K562 (cell line): ENCODE results near the gene DOCK3. TPM values are rescaled to one million over a fixed set of nuclear protein-coding genes. Genes with fewer than 3 reads are reported as not detected.

Experiments used
- ATAC-seq: fragments of 200-7000 bp; cut with Tn5 transposase; 3 replicates; pipeline ENCODE4 v1.9.1; 2020; ENCODE audit warnings: moderate library complexity
- BruUV-seq: library from RNA; stranded (reverse); fragments of 400-500 nt; replicated peaks from 2 replicates; lab custom pipeline; 2021; lab: Mats Ljungman, UMichigan
- CTCF ChIA-PET: fragments of 300-600 bp; formaldehyde crosslinking; extraction: SDS; loops from one replicate; lab custom pipeline; 2021; ENCODE audit warnings: low intra/inter-chr PET ratio; lab: Yijun Ruan, JAX
- POLR2A ChIA-PET: fragments of 300-600, 350-650 bp; sonication (Branson Sonifier 250); formaldehyde crosslinking; extraction: SDS; loops from one replicate; lab custom pipeline; 2021; ENCODE audit warnings: antibody characterized with exemption, inconsistent platforms; lab: Yijun Ruan, JAX
- DNase-seq, 4 experiments: peaks; one replicate each; pipeline versions ENCODE4 v3.0.0 to v3.0.0-alpha.2; 2011 to 2018; ENCODE audit warnings: low spot score in 3 of 4, mixed read lengths in 3 of 4; ENCODE audit errors: extremely low read depth in 1 of 4
- FAIRE-seq: peaks from 2 replicates; lab custom pipeline; 2011; peaks lifted over from hg19 to GRCh38; lab: Jason Lieb, UNC
- H2AFZ ChIP-seq: 2 replicates; pipeline ENCODE4 v1.6.0; 2011; ENCODE audit warnings: low read depth, low read length, control low read depth, inconsistent platforms
- H3K27ac ChIP-seq: fragments of 200-600 bp; 3 replicates; pipeline ENCODE4 v1.8.0; 2011; ENCODE audit warnings: low read depth, mild to moderate bottlenecking, control low read depth, inconsistent platforms, low read length, moderate library complexity, mixed read lengths; ENCODE audit errors: extremely low read depth
- H3K27me3 ChIP-seq, 2 experiments: fragments of 300-600 bp in 1 of 2; 2 replicates in 1 of 2; 3 replicates in 1 of 2; pipeline versions ENCODE4 v1.6.0 to v1.8.0; 2011; ENCODE audit warnings: inconsistent platforms in 2 of 2, low read length in 2 of 2, mild to moderate bottlenecking in 1 of 2, mixed read lengths in 1 of 2, moderate library complexity in 1 of 2; ENCODE audit not compliant: control insufficient read depth in 2 of 2, insufficient read depth in 2 of 2
- H3K36me3 ChIP-seq: fragments of 300-600 bp; 3 replicates; pipeline ENCODE4 v1.8.0; 2011; ENCODE audit warnings: mild to moderate bottlenecking, low read length, inconsistent platforms; ENCODE audit not compliant: control insufficient read depth, insufficient read depth
- H3K4me1 ChIP-seq, 2 experiments: fragments of 200-600 bp in 1 of 2; replicated peaks in 1 of 2; 2 replicates in 1 of 2; 3 replicates in 1 of 2; pipeline versions ENCODE4 v1.5.1 to v1.8.0; 2011; ENCODE audit warnings: inconsistent platforms in 2 of 2, low read length in 2 of 2, mild to moderate bottlenecking in 1 of 2, mixed read lengths in 1 of 2, moderate library complexity in 1 of 2; ENCODE audit not compliant: control insufficient read depth in 2 of 2, insufficient read depth in 2 of 2
- H3K4me2 ChIP-seq: 2 replicates; pipeline ENCODE4 v1.6.1; 2011; ENCODE audit warnings: low read length, control low read depth, inconsistent platforms, mixed read lengths; ENCODE audit not compliant: insufficient read depth
- H3K4me3 ChIP-seq: fragments of 200-600 bp; sonication (generic), shearing (Covaris generic); 2 replicates; pipeline ENCODE4 v1.5.1; 2016; ENCODE audit warnings: control low read depth, inconsistent platforms
- H3K79me2 ChIP-seq: fragments of 200-600 bp; 3 replicates; pipeline ENCODE4 v1.8.0; 2011; ENCODE audit warnings: low read length, inconsistent platforms; ENCODE audit not compliant: control insufficient read depth, insufficient read depth
- H3K9ac ChIP-seq, 2 experiments: 2 replicates each; pipeline versions ENCODE4 v1.6.0 to v1.6.1; 2011; ENCODE audit warnings: low read depth in 2 of 2, low read length in 2 of 2, control low read depth in 1 of 2, inconsistent platforms in 1 of 2, mild to moderate bottlenecking in 1 of 2, mixed read lengths in 1 of 2; ENCODE audit not compliant: insufficient read depth in 1 of 2
- H3K9me1 ChIP-seq: one replicate; pipeline ENCODE4 v1.6.0; 2011; ENCODE audit warnings: inconsistent platforms, mild to moderate bottlenecking, low read length, moderate library complexity; ENCODE audit not compliant: control insufficient read depth, insufficient read depth
- H3K9me3 ChIP-seq: replicated peaks from 2 replicates; pipeline ENCODE4 v1.5.1; 2011; ENCODE audit warnings: low read depth, low read length, inconsistent platforms; ENCODE audit not compliant: control insufficient read depth, insufficient read depth
- H4K20me1 ChIP-seq: replicated peaks from 2 replicates; pipeline ENCODE4 v1.6.1; 2011; ENCODE audit warnings: low read length, inconsistent platforms, mixed read lengths; ENCODE audit not compliant: control insufficient read depth, insufficient read depth
- CREBBP ChIP-seq: IDR thresholded peaks from one replicate; pipeline ENCODE4 v1.6.1; 2012; ENCODE audit warnings: low read depth, mild to moderate bottlenecking, control low read depth, inconsistent platforms, low read length
- GABPB1 ChIP-seq: sonication (generic); formaldehyde crosslinking; IDR thresholded peaks from 2 replicates; pipeline ENCODE4 v1.8.0; 2022; ENCODE audit warnings: mild to moderate bottlenecking, missing genetic modification reagents
- KDM1A ChIP-seq, 2 experiments: fragments of 450-650 bp; IDR thresholded peaks; 2 replicates each; pipeline ENCODE4 v1.6.1; 2016; ENCODE audit warnings: mild to moderate bottlenecking in 2 of 2
- MYBL2 ChIP-seq, 2 experiments: fragments of 450-650 bp in 1 of 2; sonication (generic) in 1 of 2; formaldehyde crosslinking in 1 of 2; IDR thresholded peaks; 2 replicates each; pipeline versions ENCODE4 v1.6.1 to v1.8.1; 2017 to 2022; ENCODE audit warnings: borderline replicate concordance in 1 of 2, inconsistent platforms in 1 of 2, low read depth in 1 of 2, mild to moderate bottlenecking in 1 of 2, missing genetic modification reagents in 1 of 2, moderate library complexity in 1 of 2
- MYNN ChIP-seq, 2 experiments: sonication (generic); formaldehyde crosslinking in 1 of 2; IDR thresholded peaks; 2 replicates each; pipeline versions ENCODE4 v1.5.0 to v1.6.1; 2016 to 2020; ENCODE audit warnings: antibody characterized with exemption in 1 of 2, missing genetic modification reagents in 1 of 2
- NCOA6 ChIP-seq: fragments of 450-650 bp; IDR thresholded peaks from 2 replicates; pipeline ENCODE4 v1.6.1; 2017; ENCODE audit warnings: mild to moderate bottlenecking
- POLR3G ChIP-seq: IDR thresholded peaks from 2 replicates; pipeline ENCODE4 v1.6.1; 2011; ENCODE audit not compliant: insufficient read length, insufficient replicate concordance; ENCODE audit errors: extremely low read depth
- SMARCE1 ChIP-seq: fragments of 450-650 bp; IDR thresholded peaks from 2 replicates; pipeline ENCODE4 v1.7.1; 2016; ENCODE audit warnings: mild to moderate bottlenecking
- SREBF1 ChIP-seq: fragments of 150-350 bp; IDR thresholded peaks from 2 replicates; pipeline ENCODE4 v1.6.1; 2014; ENCODE audit warnings: antibody characterized with exemption, low read depth, low read length, borderline replicate concordance
- TAF9B ChIP-seq: fragments of 450-650 bp; IDR thresholded peaks from 2 replicates; pipeline ENCODE4 v1.6.1; 2018; ENCODE audit warnings: mild to moderate bottlenecking; ENCODE audit not compliant: partially characterized antibody
- WHSC1 ChIP-seq: IDR thresholded peaks from one replicate; pipeline ENCODE4 v1.6.1; 2012; ENCODE audit warnings: low read length, control low read depth, inconsistent platforms
- XRCC4 ChIP-seq: IDR thresholded peaks from one replicate; pipeline ENCODE4 v1.6.1; 2011; ENCODE audit not compliant: insufficient read depth, insufficient read length; ENCODE audit errors: extremely low read depth
- ZNF263 ChIP-seq: sonication (generic); formaldehyde crosslinking; IDR thresholded peaks from 2 replicates; pipeline ENCODE4 v1.8.0; 2022; ENCODE audit warnings: mild to moderate bottlenecking, missing genetic modification reagents, borderline replicate concordance
- ZSCAN29 ChIP-seq: fragments of 450-650 bp; IDR thresholded peaks from 2 replicates; pipeline ENCODE4 v1.6.1; 2017
- WGBS: fragments of 100-300 bp; shearing (Covaris generic); methylation state at CpG from one replicate; pipeline ENCODE4 v1.1.6; 2016; ENCODE audit warnings: low coverage, mixed read lengths; ENCODE audit not compliant: insufficient coverage; ENCODE audit errors: missing lambda C conversion rate; 5-methylcytosine and 5-hydroxymethylcytosine counted together
- in situ Hi-C: fragments of 300-500 bp; cut with MboI; formaldehyde crosslinking; loops from 4 replicates; pipeline ENCODE4 v1.15.0; 2018; ENCODE audit warnings: inconsistent platforms, mixed read lengths
- intact Hi-C: fragments of 100-400 bp; cut with micrococcal nuclease; formaldehyde crosslinking; loops from 2 replicates; pipeline ENCODE4 v1.14.2; 2022
- polyA plus RNA-seq, 8 experiments: library from polyadenylated mRNA; depleted of rRNA in 4 of 8; stranded (reverse) in 5 of 8; unstranded in 3 of 8; fragments of >200 nt; fragmentation: Nextera tagmentation in 2 of 8; fragmentation: Illumina TruSeq in 1 of 8; extraction: Ambion mirVana in 2 of 8; extraction: Trizol in 1 of 8; gene quantifications; 2 replicates each; pipeline versions ENCODE4 v1.2.1 to v1.2.3, GENCODE V29; 2011 to 2014; ENCODE audit warnings: inconsistent platforms in 1 of 8, missing spikeins in 1 of 8
- total RNA-seq, 7 experiments: library from RNA; depleted of rRNA in 6 of 7; stranded (reverse); fragments of >200 nt in 6 of 7; fragmentation: Illumina TruSeq in 2 of 7; extraction: Trizol in 2 of 7; gene quantifications; 2 replicates each; pipeline versions ENCODE4 v1.2.1 to v1.2.3, GENCODE V29; 2011 to 2021; ENCODE audit warnings: low replicate concordance in 1 of 7
- TF ChIP-seq, protein P1 (sequence below): fragments of 250-450 bp; sonication (Bioruptor Pico); IDR thresholded peaks from 2 replicates; pipeline ENCODE4 v1.4.0; 2020; ENCODE audit warnings: borderline replicate concordance
- TF ChIP-seq, protein P2 (sequence below): IDR thresholded peaks from 2 replicates; pipeline ENCODE4 v1.6.1; 2011; ENCODE audit warnings: borderline replicate concordance, low read depth, mild to moderate bottlenecking, moderate library complexity, low read length; ENCODE audit not compliant: insufficient read depth, poor library complexity, severe bottlenecking
- TF ChIP-seq, protein P3 (sequence below): sonication (generic); formaldehyde crosslinking; IDR thresholded peaks from 2 replicates; pipeline ENCODE4 v1.8.1; 2023; ENCODE audit warnings: mild to moderate bottlenecking, missing genetic modification reagents

DOCK3 gene
- total and polyA plus RNA-seq, 9 of the 15 experiments (the other 6 are each of a cell fraction or from before 2014, with no cell fraction given): under 0.01 to 0.03 (median 0.01) TPM; not detected in 4

DNA sequence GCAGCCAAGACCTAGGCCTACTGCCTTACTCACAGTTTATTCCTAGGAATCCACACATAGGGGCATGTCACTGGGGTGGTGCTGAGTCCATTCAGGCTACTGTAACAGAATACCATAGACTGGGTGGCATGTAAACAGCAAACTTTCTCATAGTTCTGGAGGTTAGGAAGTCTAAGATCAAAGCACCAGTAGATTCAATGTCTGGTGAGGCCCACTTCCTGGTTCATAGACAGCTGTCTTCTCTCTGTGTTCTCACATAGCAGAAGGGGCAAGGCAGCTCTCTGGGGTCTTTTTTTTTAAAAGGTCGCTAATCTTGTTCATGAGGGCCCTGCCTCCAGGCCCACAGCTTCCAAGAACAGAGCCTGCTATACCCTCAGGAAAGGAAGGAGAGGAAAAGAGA, 596.4 kb downstream of the DOCK3 start:
- no TSS peak for BruUV-seq
- Histone ChIP-seq H3K4me3 (no peak overlapping the region), H3K27me3 (no peaks in the 10 kb centered on the region; a peak in 1 of 5 replicates), H3K36me3 (no peaks in the 10 kb centered on the region), H3K27ac (no peak overlapping the region), H3K79me2 (no peaks in the 10 kb centered on the region), H3K4me1 (no peaks in the 10 kb centered on the region), H4K20me1 (no peaks in the 10 kb centered on the region), H3K9me1 (no peaks in the 10 kb centered on the region), H2AFZ (no peak overlapping the region), H3K4me2 (no peak overlapping the region), H3K9me3 (no peaks in the 10 kb centered on the region), H3K9ac (no peak overlapping the region)
- no CpG with 5 or more reads among the region's 1 CpG for WGBS
- ChIA-PET CTCF (no interaction called here), POLR2A (interaction anchor here (1.3 kb wide), 1 partner anchor 10 kb away, joined by 4 read pairs; no protein-coding TSS in a partner anchor)
- FAIRE-seq: no peak
- in situ Hi-C loops: no loop called here
- TF ChIP-seq MYBL2 (IDR thresholded peaks at IDR 0.05; ENCODE audit: low read depth) (no peak), MYBL2 (CRISPR knock-in tag; IDR thresholded peaks at IDR 0.05; ENCODE audit: borderline replicate concordance) (no peak), GABPB1 (CRISPR knock-in tag) (no peak), CREBBP (no peak), SMARCE1 (no peak), NCOA6 (no peak), TAF9B (no peak), ZNF263 (CRISPR knock-in tag) (no peak), MYNN (IDR thresholded peaks at IDR 0.05) (no peak), MYNN (CRISPR knock-in tag; IDR thresholded peaks at IDR 0.05) (no peak), KDM1A (IDR thresholded peaks at IDR 0.05) (no peak), WHSC1 (no peak), XRCC4 (no peak), ZSCAN29 (no peak), POLR3G (no peak), SREBF1 (no peak)
- TF ChIP-seq, protein P1, sequence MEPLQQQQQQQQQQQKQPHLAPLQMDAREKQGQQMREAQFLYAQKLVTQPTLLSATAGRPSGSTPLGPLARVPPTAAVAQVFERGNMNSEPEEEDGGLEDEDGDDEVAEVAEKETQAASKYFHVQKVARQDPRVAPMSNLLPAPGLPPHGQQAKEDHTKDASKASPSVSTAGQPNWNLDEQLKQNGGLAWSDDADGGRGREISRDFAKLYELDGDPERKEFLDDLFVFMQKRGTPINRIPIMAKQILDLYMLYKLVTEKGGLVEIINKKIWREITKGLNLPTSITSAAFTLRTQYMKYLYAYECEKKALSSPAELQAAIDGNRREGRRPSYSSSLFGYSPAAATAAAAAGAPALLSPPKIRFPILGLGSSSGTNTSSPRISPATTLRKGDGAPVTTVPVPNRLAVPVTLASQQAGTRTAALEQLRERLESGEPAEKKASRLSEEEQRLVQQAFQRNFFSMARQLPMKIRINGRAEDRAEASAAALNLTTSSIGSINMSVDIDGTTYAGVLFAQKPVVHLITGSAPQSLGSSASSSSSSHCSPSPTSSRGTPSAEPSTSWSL (CRISPR knock-in tag): no peak
- TF ChIP-seq, protein P2, sequence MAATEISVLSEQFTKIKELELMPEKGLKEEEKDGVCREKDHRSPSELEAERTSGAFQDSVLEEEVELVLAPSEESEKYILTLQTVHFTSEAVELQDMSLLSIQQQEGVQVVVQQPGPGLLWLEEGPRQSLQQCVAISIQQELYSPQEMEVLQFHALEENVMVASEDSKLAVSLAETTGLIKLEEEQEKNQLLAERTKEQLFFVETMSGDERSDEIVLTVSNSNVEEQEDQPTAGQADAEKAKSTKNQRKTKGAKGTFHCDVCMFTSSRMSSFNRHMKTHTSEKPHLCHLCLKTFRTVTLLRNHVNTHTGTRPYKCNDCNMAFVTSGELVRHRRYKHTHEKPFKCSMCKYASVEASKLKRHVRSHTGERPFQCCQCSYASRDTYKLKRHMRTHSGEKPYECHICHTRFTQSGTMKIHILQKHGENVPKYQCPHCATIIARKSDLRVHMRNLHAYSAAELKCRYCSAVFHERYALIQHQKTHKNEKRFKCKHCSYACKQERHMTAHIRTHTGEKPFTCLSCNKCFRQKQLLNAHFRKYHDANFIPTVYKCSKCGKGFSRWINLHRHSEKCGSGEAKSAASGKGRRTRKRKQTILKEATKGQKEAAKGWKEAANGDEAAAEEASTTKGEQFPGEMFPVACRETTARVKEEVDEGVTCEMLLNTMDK: no peak
- TF ChIP-seq, protein P3, sequence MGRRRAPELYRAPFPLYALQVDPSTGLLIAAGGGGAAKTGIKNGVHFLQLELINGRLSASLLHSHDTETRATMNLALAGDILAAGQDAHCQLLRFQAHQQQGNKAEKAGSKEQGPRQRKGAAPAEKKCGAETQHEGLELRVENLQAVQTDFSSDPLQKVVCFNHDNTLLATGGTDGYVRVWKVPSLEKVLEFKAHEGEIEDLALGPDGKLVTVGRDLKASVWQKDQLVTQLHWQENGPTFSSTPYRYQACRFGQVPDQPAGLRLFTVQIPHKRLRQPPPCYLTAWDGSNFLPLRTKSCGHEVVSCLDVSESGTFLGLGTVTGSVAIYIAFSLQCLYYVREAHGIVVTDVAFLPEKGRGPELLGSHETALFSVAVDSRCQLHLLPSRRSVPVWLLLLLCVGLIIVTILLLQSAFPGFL: no peak
- no peak for DNase-seq
- intact Hi-C loops: no loop called here
- no peak for ATAC-seq
